SH-SY5Y (cell line): Measurements from ENCODE around the gene PARD3.

Experiments
- GATA2 ChIP-seq: IDR thresholded peaks from 2 replicates; pipeline ENCODE4 v1.6.1; 2011; ENCODE audit warnings: mild to moderate bottlenecking, low read depth, low read length
- GATA3 ChIP-seq: IDR thresholded peaks from 2 replicates; pipeline ENCODE4 v1.6.1; 2011; ENCODE audit warnings: low read depth, mild to moderate bottlenecking, low read length, moderate library complexity

- TF ChIP-seq GATA2 (no peak), GATA3 (no peak)
Measured at GRCh38 chr10:34504534-34504933, 310.6 kb downstream of the PARD3 start.
